Measurements from ENCODE around the gene AGXT2. TPM values are rescaled to one million over a fixed set of nuclear protein-coding genes. Genes with fewer than 3 reads are reported as not detected.

AGXT2 gene
- total RNA-seq, 1 experiment from 2014 or later = not detected

DNA sequence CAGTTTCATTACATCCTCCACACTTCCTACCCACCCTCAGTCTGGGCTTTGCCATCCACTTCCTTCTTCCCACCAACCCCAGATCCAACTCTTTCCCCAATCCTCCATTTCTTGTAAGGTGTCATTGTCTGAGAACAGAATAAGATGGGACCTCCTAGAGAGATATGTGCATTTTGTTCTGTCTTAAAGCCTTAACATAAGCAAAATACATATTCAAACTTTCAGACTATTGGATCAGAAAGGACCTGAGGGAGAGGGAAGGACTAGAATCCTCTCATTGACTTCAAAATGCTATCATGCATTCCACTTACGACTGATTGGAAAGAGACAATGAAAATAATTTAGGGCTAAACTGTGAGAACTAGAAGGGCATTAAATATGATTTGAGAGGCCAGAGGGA lies 43.0 kb downstream of the AGXT2 start:
- H4K91ac ChIP-seq (ENCODE audit: insufficient read length, low read depth, low read length) = no peak overlapping the region
- no CpG with 5 or more reads among the region's 1 CpG for WGBS (ENCODE audit: extremely low coverage, insufficient read length, low lambda C conversion rate)
- no peaks in the 10 kb centered on the region for H3K27me3 ChIP-seq (ENCODE audit: insufficient read depth, low read length)
- no peak overlapping the region for H3K27ac Mint-ChIP-seq
- H2BK20ac ChIP-seq (ENCODE audit: low read depth, low read length, poor library complexity, severe bottlenecking) = no peak overlapping the region
- no peak overlapping the region for H3T11ph ChIP-seq (ENCODE audit: low read length)
- peaks cover 8 to 18% of the 10 kb centered on the region in 2 experiments for H3K4me1 Mint-ChIP-seq
- no peak overlapping the region for H3K9ac ChIP-seq (ENCODE audit: extremely low read depth, insufficient read length, low read length)
- no peaks in the 10 kb centered on the region for H3K23me2 ChIP-seq (ENCODE audit: insufficient read length, low read depth, low read length, poor library complexity, severe bottlenecking)
- no peak overlapping the region for H3K14ac ChIP-seq (ENCODE audit: insufficient read depth, low read length)
- no peak overlapping the region for H3K23ac ChIP-seq (ENCODE audit: insufficient read length, low read depth, low read length)
- H3K4ac ChIP-seq (ENCODE audit: low read depth, low read length) = no peak overlapping the region
- H2AFZ ChIP-seq (ENCODE audit: low read length) = no peak overlapping the region
- H3K4me2 ChIP-seq (ENCODE audit: insufficient read depth, insufficient read length, low read length) = no peak overlapping the region
- H2BK5ac ChIP-seq (ENCODE audit: insufficient read length, low read length) = no peak overlapping the region
- peaks cover 0 to 2% of the 10 kb centered on the region in 2 experiments; a peak in 2 of 5 replicates for H3K9me3 Mint-ChIP-seq
- H3K27ac ChIP-seq (ENCODE audit: insufficient read length, low read depth, low read length) = no peak overlapping the region
- DNase-seq = no peak
- no peak overlapping the region for H2BK120ac ChIP-seq (ENCODE audit: low read depth, low read length, poor library complexity, severe bottlenecking)
- H3K36me3 Mint-ChIP-seq (ENCODE audit: insufficient read depth in 1 of 3, low read depth in 3 of 3) = no peaks in the 10 kb centered on the region
- TF ChIP-seq, protein P1, sequence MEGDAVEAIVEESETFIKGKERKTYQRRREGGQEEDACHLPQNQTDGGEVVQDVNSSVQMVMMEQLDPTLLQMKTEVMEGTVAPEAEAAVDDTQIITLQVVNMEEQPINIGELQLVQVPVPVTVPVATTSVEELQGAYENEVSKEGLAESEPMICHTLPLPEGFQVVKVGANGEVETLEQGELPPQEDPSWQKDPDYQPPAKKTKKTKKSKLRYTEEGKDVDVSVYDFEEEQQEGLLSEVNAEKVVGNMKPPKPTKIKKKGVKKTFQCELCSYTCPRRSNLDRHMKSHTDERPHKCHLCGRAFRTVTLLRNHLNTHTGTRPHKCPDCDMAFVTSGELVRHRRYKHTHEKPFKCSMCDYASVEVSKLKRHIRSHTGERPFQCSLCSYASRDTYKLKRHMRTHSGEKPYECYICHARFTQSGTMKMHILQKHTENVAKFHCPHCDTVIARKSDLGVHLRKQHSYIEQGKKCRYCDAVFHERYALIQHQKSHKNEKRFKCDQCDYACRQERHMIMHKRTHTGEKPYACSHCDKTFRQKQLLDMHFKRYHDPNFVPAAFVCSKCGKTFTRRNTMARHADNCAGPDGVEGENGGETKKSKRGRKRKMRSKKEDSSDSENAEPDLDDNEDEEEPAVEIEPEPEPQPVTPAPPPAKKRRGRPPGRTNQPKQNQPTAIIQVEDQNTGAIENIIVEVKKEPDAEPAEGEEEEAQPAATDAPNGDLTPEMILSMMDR (conservative IDR thresholded peaks at IDR 0.05) = no peak
- H4K5ac ChIP-seq (ENCODE audit: insufficient read length, low read depth, low read length) = no peak overlapping the region
- no peak overlapping the region for H2BK12ac ChIP-seq (ENCODE audit: insufficient read length, low read depth, low read length)
- H3K4me1 ChIP-seq (ENCODE audit: insufficient read depth, low read length) = no peaks in the 10 kb centered on the region
- H3K9me3 ChIP-seq (ENCODE audit: control insufficient read depth, low read depth, low read length) = no peaks in the 10 kb centered on the region
- H3K79me1 ChIP-seq (ENCODE audit: insufficient read depth, low read depth, low read length, poor library complexity, severe bottlenecking) = no peaks in the 10 kb centered on the region
- no peaks in the 10 kb centered on the region for H3K79me2 ChIP-seq (ENCODE audit: insufficient read depth, low read length)
- H3K56ac ChIP-seq (ENCODE audit: insufficient read length, low read depth, low read length) = no peak overlapping the region
- H3K4me3 Mint-ChIP-seq = no peak overlapping the region
- H3K18ac ChIP-seq (ENCODE audit: insufficient read length, low read depth, low read length) = no peak overlapping the region
- H2BK15ac ChIP-seq (ENCODE audit: low read depth, low read length) = no peak overlapping the region
- no peak overlapping the region for H2AK5ac ChIP-seq (ENCODE audit: insufficient read length, low read length)
- H4K20me1 ChIP-seq (ENCODE audit: control insufficient read depth, insufficient read depth, insufficient read length) = no peaks in the 10 kb centered on the region
- H3K27me3 Mint-ChIP-seq (ENCODE audit: low read depth) = peaks cover 11% of the 10 kb centered on the region
- no peak overlapping the region for H4K8ac ChIP-seq (replicated peaks; ENCODE audit: insufficient read length, low read depth, low read length)

All from H9 (cell line).